Tibial artery (tissue), 4 donors: Measurements from ENCODE around the gene CHMP6.
A peak's percentile ranks its signal among the peaks of the same experiment; 100 is the strongest.

Experiments
- DNase-seq, 2 donors: peaks; one replicate each; pipeline ENCODE4 v3.0.0-alpha.2; 2019
- H3K27ac ChIP-seq, 2 donors: fragments of 200-600 bp; sonication (generic) in 1 of 2; 1 replicate in 1 of 2; 2 replicates in 1 of 2; pipeline ENCODE4 v1.5.1; 2018 to 2019; ENCODE audit warnings: mild to moderate bottlenecking in 1 of 2
- H3K27me3 ChIP-seq, 2 donors: fragments of 200-600 bp; sonication (generic) in 1 of 2; one replicate each; pipeline versions ENCODE4 v1.5.1 to v1.6.0; 2016 to 2019
- H3K36me3 ChIP-seq, 3 donors: fragments of 200-600 bp; sonication (generic) in 2 of 3; one replicate each; pipeline ENCODE4 v1.5.1; 2016 to 2019; ENCODE audit warnings: mild to moderate bottlenecking in 2 of 3
- H3K4me1 ChIP-seq, 4 donors: fragments of 200-600 bp; sonication (generic) in 2 of 4; 1 replicate in 3 of 4; 2 replicates in 1 of 4; pipeline ENCODE4 v1.5.1; 2016 to 2019
- H3K4me3 ChIP-seq, 2 donors: fragments of 200-600 bp; sonication (generic) in 1 of 2; 1 replicate in 1 of 2; 2 replicates in 1 of 2; pipeline ENCODE4 v1.5.1; 2018 to 2019; ENCODE audit warnings: mild to moderate bottlenecking in 2 of 2
- H3K9me3 ChIP-seq, 3 donors: fragments of 200-600 bp; sonication (generic) in 1 of 3; one replicate each; pipeline ENCODE4 v1.5.1; 2016 to 2019
- CTCF ChIP-seq, 2 experiments: fragments of 200-600 bp in 1 of 2; fragments of 450-650 bp in 1 of 2; IDR thresholded peaks; one replicate each; pipeline ENCODE4 v1.5.1; 2017 to 2019; ENCODE audit warnings: antibody characterized with exemption in 2 of 2, mild to moderate bottlenecking in 1 of 2, moderate library complexity in 1 of 2
- intact Hi-C: fragments of 100-400 bp; cut with DNase I; formaldehyde crosslinking; loops from one replicate; pipeline ENCODE4 v1.15.0; 2023; ENCODE audit warnings: low total_unique reads

Gene CHMP6

GRCh38 chr17:81030741-81031565 lies 39.3 kb downstream of the CHMP6 start:
- intact Hi-C loops = no loop called here
- TF ChIP-seq CTCF (IDR thresholded peaks at IDR 0.05) = no peak
- Histone ChIP-seq H3K9me3 (no peaks in the 10 kb centered on the region), H3K27me3 (peaks cover 0 to 79% of the 10 kb centered on the region in 2 donors), H3K36me3 (no peaks in the 10 kb centered on the region), H3K4me1 (peaks cover 0 to 34% (median 25%) of the 10 kb centered on the region in 4 donors), H3K4me3 (no peak overlapping the region), H3K27ac (no peak overlapping the region)
- DNase-seq = peak in 1 of 2 donors; percentile 24

DNA sequence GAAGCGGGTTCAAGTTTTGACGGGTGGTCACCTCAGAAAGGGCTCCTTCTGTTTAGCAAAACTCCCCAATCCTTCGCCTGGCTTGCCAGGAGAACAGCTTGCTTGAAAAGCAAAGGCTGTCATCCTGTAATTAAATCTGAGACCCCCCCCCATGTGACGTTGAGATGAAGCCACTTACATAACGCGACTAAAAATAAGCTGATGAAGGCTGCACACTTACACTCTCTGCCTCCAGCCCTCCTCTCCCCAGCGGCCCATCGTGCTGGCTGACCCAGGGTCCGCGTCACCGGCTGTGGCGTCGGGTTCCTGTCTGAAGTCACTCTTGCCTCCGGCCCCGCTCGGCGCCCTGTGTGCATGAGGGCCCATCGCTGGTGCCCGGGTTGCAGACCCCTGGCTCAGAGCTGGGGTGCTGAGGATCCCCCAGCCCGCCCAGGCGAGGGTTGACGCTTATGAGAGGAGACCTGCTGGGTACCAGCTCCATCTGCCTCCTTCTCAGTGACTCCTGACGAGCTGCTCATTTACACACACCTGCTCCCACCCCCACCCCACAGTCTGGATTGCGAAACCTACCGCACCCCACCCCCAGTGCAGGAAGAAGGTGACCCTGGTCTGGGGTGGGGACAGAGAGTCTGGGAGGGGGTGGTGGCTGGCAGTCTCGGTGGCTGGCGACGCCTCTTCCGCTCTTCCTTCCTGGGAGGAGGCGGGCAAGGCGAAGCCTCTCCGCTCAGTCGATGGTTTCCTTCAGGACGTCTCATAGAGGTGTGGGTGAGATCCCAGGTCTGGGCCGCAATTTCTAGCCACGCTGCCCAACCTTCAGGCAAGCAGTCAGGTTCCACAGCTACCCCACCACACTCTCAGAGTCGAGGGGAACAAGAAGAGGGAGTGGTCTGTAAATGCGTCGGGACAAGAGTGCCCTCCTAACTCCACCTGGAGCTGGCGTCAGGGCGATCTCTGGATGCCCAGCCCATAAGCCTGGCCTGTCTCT lies 40.2 kb downstream of the CHMP6 start:
- intact Hi-C loops = no loop called here
- H3K27ac ChIP-seq = no peak overlapping the region
- no peaks in the 10 kb centered on the region for H3K36me3 ChIP-seq
- peaks cover 0 to 75% of the 10 kb centered on the region in 2 donors for H3K27me3 ChIP-seq
- no peak for TF ChIP-seq CTCF (IDR thresholded peaks at IDR 0.05)
- DNase-seq = no peak
- no peaks in the 10 kb centered on the region for H3K9me3 ChIP-seq
- H3K4me1 ChIP-seq = peaks cover 0 to 34% (median 22%) of the 10 kb centered on the region in 4 donors
- no peak overlapping the region for H3K4me3 ChIP-seq

- no peak for DNase-seq
- H3K4me1 ChIP-seq = peaks cover 0 to 34% (median 23%) of the 10 kb centered on the region in 4 donors
- no peak overlapping the region for H3K27ac ChIP-seq
- no peaks in the 10 kb centered on the region for H3K36me3 ChIP-seq
- no peaks in the 10 kb centered on the region for H3K9me3 ChIP-seq
- no peak for TF ChIP-seq CTCF (IDR thresholded peaks at IDR 0.05)
- peaks cover 0 to 70% of the 10 kb centered on the region in 2 donors for H3K27me3 ChIP-seq
- no peak overlapping the region for H3K4me3 ChIP-seq
- intact Hi-C loops = no loop called here
These were observed 41.2 kb downstream of the CHMP6 start for GRCh38 chr17:81032641-81033480.

GRCh38 chr17:81033535-81034167 lies 42.0 kb downstream of the CHMP6 start:
- Histone ChIP-seq H3K9me3 (no peaks in the 10 kb centered on the region), H3K4me1 (peaks cover 0 to 35% (median 29%) of the 10 kb centered on the region in 4 donors), H3K27ac (no peak overlapping the region), H3K27me3 (peaks cover 0 to 62% of the 10 kb centered on the region in 2 donors), H3K36me3 (no peaks in the 10 kb centered on the region), H3K4me3 (peak overlapping the region; percentile 48 to 62)
- DNase-seq = peak in 1 of 2 donors; percentile 72
- no peak for TF ChIP-seq CTCF (IDR thresholded peaks at IDR 0.05)
- intact Hi-C loops = no loop called here
